SK-N-SH treated with all-trans-retinoic acid at 6 μM for 48 hours (cell line): Measurements from ENCODE around the gene NEUROD1.

Experiments
- ATAC-seq: fragments of 200-7000 bp; cut with Tn5 transposase; 3 replicates; pipeline ENCODE4 v1.9.1; 2020; ENCODE audit warnings: mild to moderate bottlenecking, moderate library complexity
- ARNTL ChIP-seq: fragments of 450-650 bp; formaldehyde crosslinking; IDR thresholded peaks from 2 replicates; pipeline ENCODE4 v1.5.0; 2020; ENCODE audit warnings: low read depth, mild to moderate bottlenecking, moderate library complexity, borderline replicate concordance
- BACH2 ChIP-seq: fragments of 250-450 bp; sonication (Bioruptor Pico); IDR thresholded peaks from 2 replicates; pipeline ENCODE4 v1.9.0; 2021; ENCODE audit warnings: mild to moderate bottlenecking, borderline replicate concordance
- CSDC2 ChIP-seq: fragments of 250-450 bp; sonication (Bioruptor Pico); IDR thresholded peaks from 2 replicates; pipeline ENCODE4 v1.5.0; 2020; ENCODE audit warnings: mild to moderate bottlenecking, moderate library complexity
- CSRNP3 ChIP-seq: fragments of 250-450 bp; sonication (Bioruptor Pico); IDR thresholded peaks from 2 replicates; pipeline ENCODE4 v1.5.1; 2021; ENCODE audit warnings: mild to moderate bottlenecking, moderate library complexity
- ESRRG ChIP-seq: fragments of 250-450 bp; sonication (Bioruptor Pico); IDR thresholded peaks from 2 replicates; pipeline ENCODE4 v1.6.1; 2021; ENCODE audit warnings: mild to moderate bottlenecking
- ISL1 ChIP-seq: fragments of 250-450 bp; sonication (Bioruptor Pico); IDR thresholded peaks from 2 replicates; pipeline ENCODE4 v2.1.2; 2022; ENCODE audit warnings: mild to moderate bottlenecking, moderate library complexity
- OSR1 ChIP-seq: fragments of 250-450 bp; sonication (Bioruptor Pico); IDR thresholded peaks from 2 replicates; pipeline ENCODE4 v1.8.0; 2022; ENCODE audit warnings: moderate library complexity, mild to moderate bottlenecking, inconsistent platforms
- RARB ChIP-seq: fragments of 250-450 bp; sonication (Bioruptor Pico); IDR thresholded peaks from 2 replicates; pipeline ENCODE4 v1.8.0; 2021; ENCODE audit warnings: mild to moderate bottlenecking, moderate library complexity
- SNAI2 ChIP-seq: fragments of 250-450 bp; sonication (Bioruptor Pico); IDR thresholded peaks from 2 replicates; pipeline ENCODE4 v1.5.0; 2020; ENCODE audit warnings: mild to moderate bottlenecking, moderate library complexity
- TCF4 ChIP-seq: fragments of 250-450 bp; sonication (Bioruptor Pico); IDR thresholded peaks from 2 replicates; pipeline ENCODE4 v1.8.0; 2021; ENCODE audit warnings: mild to moderate bottlenecking, moderate library complexity, borderline replicate concordance
- TOX ChIP-seq: fragments of 250-450 bp; sonication (Bioruptor Pico); IDR thresholded peaks from 2 replicates; pipeline ENCODE4 v1.8.0; 2021; ENCODE audit warnings: mild to moderate bottlenecking, moderate library complexity, borderline replicate concordance
- ZC3H10 ChIP-seq: fragments of 250-450 bp; sonication (Bioruptor Pico); IDR thresholded peaks from 2 replicates; pipeline ENCODE4 v1.5.1; 2021; ENCODE audit warnings: mild to moderate bottlenecking, moderate library complexity
- ZFP3 ChIP-seq: fragments of 250-450 bp; sonication (Bioruptor Pico); IDR thresholded peaks from 2 replicates; pipeline ENCODE4 v1.5.0; 2020; ENCODE audit warnings: mild to moderate bottlenecking, moderate library complexity
- ZFP30 ChIP-seq: fragments of 450-650 bp; formaldehyde crosslinking; IDR thresholded peaks from 2 replicates; pipeline ENCODE4 v1.5.0; 2022; ENCODE audit warnings: mild to moderate bottlenecking, moderate library complexity
- ZNF70 ChIP-seq: fragments of 450-650 bp; formaldehyde crosslinking; IDR thresholded peaks from 2 replicates; pipeline ENCODE4 v1.5.0; 2020; ENCODE audit warnings: mild to moderate bottlenecking, moderate library complexity
- ZNF8 ChIP-seq: fragments of 450-650 bp; formaldehyde crosslinking; IDR thresholded peaks from 2 replicates; pipeline ENCODE4 v1.5.0; 2020; ENCODE audit warnings: mild to moderate bottlenecking, moderate library complexity
- TF ChIP-seq, protein P1 (sequence below): fragments of 250-450 bp; sonication (Bioruptor Pico); IDR thresholded peaks from 2 replicates; pipeline ENCODE4 v1.5.0; 2020; ENCODE audit warnings: mild to moderate bottlenecking, moderate library complexity
- TF ChIP-seq, protein P2 (sequence below): fragments of 250-450 bp; sonication (Bioruptor Pico); IDR thresholded peaks from 2 replicates; pipeline ENCODE4 v1.8.0; 2020; ENCODE audit warnings: mild to moderate bottlenecking, moderate library complexity, borderline replicate concordance
- TF ChIP-seq, protein P3 (sequence below): fragments of 250-450 bp; sonication (Bioruptor Pico); IDR thresholded peaks from 2 replicates; pipeline ENCODE4 v1.8.0; 2021; ENCODE audit warnings: low read depth, mild to moderate bottlenecking, moderate library complexity, borderline replicate concordance

The NEUROD1 gene

DNA sequence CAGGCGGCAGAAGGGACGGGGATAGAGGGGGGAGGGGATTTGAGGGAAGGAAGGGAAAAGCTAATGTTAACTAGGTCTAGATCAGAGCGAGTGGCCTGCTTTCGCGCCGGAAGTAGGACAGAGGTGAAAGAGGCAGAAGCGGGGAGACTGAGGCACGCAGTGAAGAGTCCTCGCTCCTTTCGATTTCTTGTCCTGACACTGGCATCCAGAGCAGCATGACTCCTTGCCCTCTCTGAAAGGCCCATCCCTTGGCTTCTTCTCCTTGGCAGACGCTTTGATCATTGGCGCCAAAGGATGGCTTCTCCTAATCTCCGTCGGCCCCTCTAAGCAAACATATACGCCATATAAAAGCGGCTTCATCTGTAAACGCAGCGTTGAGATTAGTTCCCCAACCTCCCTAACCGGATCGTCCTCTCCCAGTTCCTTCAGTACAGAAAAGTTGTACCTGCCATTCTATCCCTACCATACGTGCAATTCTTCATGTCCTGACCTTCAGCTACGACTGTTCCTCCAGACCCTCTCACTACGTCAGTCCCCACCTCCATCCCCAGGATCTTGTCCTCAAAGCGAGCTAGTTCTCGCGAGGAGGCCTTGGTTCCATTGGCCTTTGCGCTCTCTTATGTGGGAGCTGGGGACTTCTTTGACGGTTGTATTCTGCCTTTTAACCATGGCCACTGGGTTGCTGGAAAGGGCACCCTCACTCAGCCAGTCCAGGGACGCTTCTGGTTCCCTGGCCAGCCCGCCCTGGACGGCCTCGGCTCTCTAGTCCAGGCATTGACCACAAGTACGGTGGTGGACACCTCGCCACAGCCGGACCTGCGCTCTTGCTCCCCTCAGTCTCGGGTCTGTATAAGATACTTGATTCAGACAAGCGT, 857 bp upstream of the NEUROD1 start:
- no peak for TF ChIP-seq TOX (CRISPR knock-in tag)
- TF ChIP-seq ESRRG (CRISPR knock-in tag), result no peak
- no peak for TF ChIP-seq BACH2 (CRISPR knock-in tag)
- no peak for TF ChIP-seq ISL1 (CRISPR knock-in tag)
- TF ChIP-seq, protein P1, sequence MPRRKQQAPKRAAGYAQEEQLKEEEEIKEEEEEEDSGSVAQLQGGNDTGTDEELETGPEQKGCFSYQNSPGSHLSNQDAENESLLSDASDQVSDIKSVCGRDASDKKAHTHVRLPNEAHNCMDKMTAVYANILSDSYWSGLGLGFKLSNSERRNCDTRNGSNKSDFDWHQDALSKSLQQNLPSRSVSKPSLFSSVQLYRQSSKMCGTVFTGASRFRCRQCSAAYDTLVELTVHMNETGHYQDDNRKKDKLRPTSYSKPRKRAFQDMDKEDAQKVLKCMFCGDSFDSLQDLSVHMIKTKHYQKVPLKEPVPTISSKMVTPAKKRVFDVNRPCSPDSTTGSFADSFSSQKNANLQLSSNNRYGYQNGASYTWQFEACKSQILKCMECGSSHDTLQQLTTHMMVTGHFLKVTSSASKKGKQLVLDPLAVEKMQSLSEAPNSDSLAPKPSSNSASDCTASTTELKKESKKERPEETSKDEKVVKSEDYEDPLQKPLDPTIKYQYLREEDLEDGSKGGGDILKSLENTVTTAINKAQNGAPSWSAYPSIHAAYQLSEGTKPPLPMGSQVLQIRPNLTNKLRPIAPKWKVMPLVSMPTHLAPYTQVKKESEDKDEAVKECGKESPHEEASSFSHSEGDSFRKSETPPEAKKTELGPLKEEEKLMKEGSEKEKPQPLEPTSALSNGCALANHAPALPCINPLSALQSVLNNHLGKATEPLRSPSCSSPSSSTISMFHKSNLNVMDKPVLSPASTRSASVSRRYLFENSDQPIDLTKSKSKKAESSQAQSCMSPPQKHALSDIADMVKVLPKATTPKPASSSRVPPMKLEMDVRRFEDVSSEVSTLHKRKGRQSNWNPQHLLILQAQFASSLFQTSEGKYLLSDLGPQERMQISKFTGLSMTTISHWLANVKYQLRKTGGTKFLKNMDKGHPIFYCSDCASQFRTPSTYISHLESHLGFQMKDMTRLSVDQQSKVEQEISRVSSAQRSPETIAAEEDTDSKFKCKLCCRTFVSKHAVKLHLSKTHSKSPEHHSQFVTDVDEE (CRISPR knock-in tag), result no peak
- TF ChIP-seq RARB (CRISPR knock-in tag), result no peak
- TF ChIP-seq SNAI2, result no peak
- no peak for TF ChIP-seq TCF4 (CRISPR knock-in tag)
- no peak for TF ChIP-seq ZFP3
- no peak for TF ChIP-seq ZFP30 (CRISPR knock-in tag)
- no peak for TF ChIP-seq ZNF8 (CRISPR knock-in tag)
- no peak for TF ChIP-seq ARNTL (CRISPR knock-in tag)
- no peak for TF ChIP-seq CSDC2 (CRISPR knock-in tag)
- no peak for TF ChIP-seq OSR1 (CRISPR knock-in tag)
- no peak for ATAC-seq

- no peak for TF ChIP-seq OSR1 (CRISPR knock-in tag)
- TF ChIP-seq BACH2 (CRISPR knock-in tag), result no peak
- ATAC-seq, result no peak
Measured at GRCh38 chr2:181679544-181679979, 755 bp downstream of the NEUROD1 start.

- ATAC-seq, result no peak
- TF ChIP-seq, protein P1 (CRISPR knock-in tag), result no peak
- TF ChIP-seq ZC3H10 (no peak), ESRRG (CRISPR knock-in tag) (no peak), OSR1 (CRISPR knock-in tag) (no peak), TCF4 (CRISPR knock-in tag) (no peak), BACH2 (CRISPR knock-in tag) (no peak), ZFP30 (CRISPR knock-in tag) (no peak), SNAI2 (no peak), ZNF70 (CRISPR knock-in tag) (no peak), ZNF8 (CRISPR knock-in tag) (no peak), CSRNP3 (CRISPR knock-in tag) (no peak), ARNTL (CRISPR knock-in tag) (no peak)
- TF ChIP-seq, protein P2, sequence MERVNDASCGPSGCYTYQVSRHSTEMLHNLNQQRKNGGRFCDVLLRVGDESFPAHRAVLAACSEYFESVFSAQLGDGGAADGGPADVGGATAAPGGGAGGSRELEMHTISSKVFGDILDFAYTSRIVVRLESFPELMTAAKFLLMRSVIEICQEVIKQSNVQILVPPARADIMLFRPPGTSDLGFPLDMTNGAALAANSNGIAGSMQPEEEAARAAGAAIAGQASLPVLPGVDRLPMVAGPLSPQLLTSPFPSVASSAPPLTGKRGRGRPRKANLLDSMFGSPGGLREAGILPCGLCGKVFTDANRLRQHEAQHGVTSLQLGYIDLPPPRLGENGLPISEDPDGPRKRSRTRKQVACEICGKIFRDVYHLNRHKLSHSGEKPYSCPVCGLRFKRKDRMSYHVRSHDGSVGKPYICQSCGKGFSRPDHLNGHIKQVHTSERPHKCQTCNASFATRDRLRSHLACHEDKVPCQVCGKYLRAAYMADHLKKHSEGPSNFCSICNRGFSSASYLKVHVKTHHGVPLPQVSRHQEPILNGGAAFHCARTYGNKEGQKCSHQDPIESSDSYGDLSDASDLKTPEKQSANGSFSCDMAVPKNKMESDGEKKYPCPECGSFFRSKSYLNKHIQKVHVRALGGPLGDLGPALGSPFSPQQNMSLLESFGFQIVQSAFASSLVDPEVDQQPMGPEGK (CRISPR knock-in tag), result no peak
- TF ChIP-seq, protein P3, sequence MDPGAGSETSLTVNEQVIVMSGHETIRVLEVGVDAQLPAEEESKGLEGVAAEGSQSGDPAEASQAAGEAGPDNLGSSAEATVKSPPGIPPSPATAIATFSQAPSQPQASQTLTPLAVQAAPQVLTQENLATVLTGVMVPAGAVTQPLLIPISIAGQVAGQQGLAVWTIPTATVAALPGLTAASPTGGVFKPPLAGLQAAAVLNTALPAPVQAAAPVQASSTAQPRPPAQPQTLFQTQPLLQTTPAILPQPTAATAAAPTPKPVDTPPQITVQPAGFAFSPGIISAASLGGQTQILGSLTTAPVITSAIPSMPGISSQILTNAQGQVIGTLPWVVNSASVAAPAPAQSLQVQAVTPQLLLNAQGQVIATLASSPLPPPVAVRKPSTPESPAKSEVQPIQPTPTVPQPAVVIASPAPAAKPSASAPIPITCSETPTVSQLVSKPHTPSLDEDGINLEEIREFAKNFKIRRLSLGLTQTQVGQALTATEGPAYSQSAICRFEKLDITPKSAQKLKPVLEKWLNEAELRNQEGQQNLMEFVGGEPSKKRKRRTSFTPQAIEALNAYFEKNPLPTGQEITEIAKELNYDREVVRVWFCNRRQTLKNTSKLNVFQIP, result no peak
Measured at GRCh38 chr2:181678861-181679543, 1.3 kb downstream of the NEUROD1 start.
